Kasumi-1 (cell line): ENCODE measurements around the gene DPP6.
"Not testable (repeated sequence)": the region's sequence is repeated elsewhere in the genome, so short reads cannot be mapped to it uniquely, and the experiment has no call there.

ENCODE experiments used
- DNase-seq, 2 experiments: peaks; one replicate each; lab custom pipeline; 2025; lab: John Stamatoyannopoulos, UW

DPP6 gene

GRCh38 chr7:154148791-154149516 is 96.8 kb downstream of the DPP6 start:
- DNase-seq, result not testable (repeated sequence)

GRCh38 chr7:154150656-154151055 is 98.5 kb downstream of the DPP6 start:
- DNase-seq, result not testable (repeated sequence)

- not testable (repeated sequence) for DNase-seq
Observed at GRCh38 chr7:154151306-154151705, 99.1 kb downstream of the DPP6 start.

GRCh38 chr7:154155928-154156327 is 103.7 kb downstream of the DPP6 start:
- not testable (repeated sequence) for DNase-seq

GRCh38 chr7:154162921-154163320 is 110.7 kb downstream of the DPP6 start:
- DNase-seq, result not testable (repeated sequence)

- not testable (repeated sequence) for DNase-seq
Observed at GRCh38 chr7:154163642-154164041, 111.4 kb downstream of the DPP6 start.

GRCh38 chr7:154167051-154167450 is 114.9 kb downstream of the DPP6 start:
- DNase-seq, result no peak

- no peak for DNase-seq
Observed at GRCh38 chr7:154167807-154168206, 115.6 kb downstream of the DPP6 start.

GRCh38 chr7:154171422-154171821 is 119.2 kb downstream of the DPP6 start:
- no peak for DNase-seq

- DNase-seq, result no peak
Observed at GRCh38 chr7:154172236-154172635, 120.0 kb downstream of the DPP6 start.

GRCh38 chr7:154177584-154177983 is 125.4 kb downstream of the DPP6 start:
- DNase-seq, result no peak

- no peak for DNase-seq
Observed at GRCh38 chr7:154178895-154179294, 126.7 kb downstream of the DPP6 start.

- no peak for DNase-seq
Observed at GRCh38 chr7:154183482-154183881, 131.3 kb downstream of the DPP6 start.

GRCh38 chr7:154183946-154184345 is 131.7 kb downstream of the DPP6 start:
- DNase-seq, result no peak

GRCh38 chr7:154186811-154187210 is 134.6 kb downstream of the DPP6 start:
- no peak for DNase-seq

- DNase-seq, result no peak
Observed at GRCh38 chr7:154188330-154188729, 136.1 kb downstream of the DPP6 start.

GRCh38 chr7:154195266-154195665 is 143.1 kb downstream of the DPP6 start:
- no peak for DNase-seq

- no peak for DNase-seq
Observed at GRCh38 chr7:154198481-154198880, 146.3 kb downstream of the DPP6 start.

- no peak for DNase-seq
Observed at GRCh38 chr7:154200241-154200640, 148.0 kb downstream of the DPP6 start.

GRCh38 chr7:154202002-154202401 is 149.8 kb downstream of the DPP6 start:
- DNase-seq, result no peak

GRCh38 chr7:154204046-154204445 is 151.8 kb downstream of the DPP6 start:
- DNase-seq, result no peak

GRCh38 chr7:154212861-154213260 is 160.7 kb downstream of the DPP6 start:
- no peak for DNase-seq

- DNase-seq, result no peak
Observed at GRCh38 chr7:154217688-154218340, 165.6 kb downstream of the DPP6 start.

GRCh38 chr7:154231732-154232131 is 179.5 kb downstream of the DPP6 start:
- no peak for DNase-seq
